ENCODE data around the gene GPRIN1. TPM values are rescaled to one million over a fixed set of nuclear protein-coding genes. Genes with fewer than 3 reads are reported as not detected.
"Not testable (repeated sequence)": the region's sequence is repeated elsewhere in the genome, so short reads cannot be mapped to it uniquely, and the experiment has no call there.

Gene GPRIN1
- total RNA-seq, 1 donor from 2014 or later, result 0.72 TPM

- DNase-seq, result no peak
Measured at GRCh38 chr5:176624938-176625337, 15.0 kb upstream of the GPRIN1 start.

GRCh38 chr5:176624142-176624541, 14.2 kb upstream of the GPRIN1 start:
- DNase-seq, result no peak

- peak; percentile 26 for DNase-seq
Measured at GRCh38 chr5:176621661-176622079, 11.7 kb upstream of the GPRIN1 start.

- no peak for DNase-seq
Measured at GRCh38 chr5:176620333-176620981, 10.5 kb upstream of the GPRIN1 start.

GRCh38 chr5:176619569-176620332, 9.8 kb upstream of the GPRIN1 start:
- no peak for DNase-seq

GRCh38 chr5:176619203-176619568, 9.2 kb upstream of the GPRIN1 start:
- DNase-seq, result peak; percentile 79

GRCh38 chr5:176618783-176619182, 8.8 kb upstream of the GPRIN1 start:
- no peak for DNase-seq

- DNase-seq, result no peak
Measured at GRCh38 chr5:176616511-176616910, 6.6 kb upstream of the GPRIN1 start.

GRCh38 chr5:176614805-176615478, 5.0 kb upstream of the GPRIN1 start:
- no peak for DNase-seq

GRCh38 chr5:176612855-176613254, 2.9 kb upstream of the GPRIN1 start:
- no peak for DNase-seq

GRCh38 chr5:176612008-176612407, 2.1 kb upstream of the GPRIN1 start:
- DNase-seq, result no peak

- peak; percentile 91 for DNase-seq
Measured at GRCh38 chr5:176611435-176611834, 1.5 kb upstream of the GPRIN1 start.

GRCh38 chr5:176610435-176610773, 448 bp upstream of the GPRIN1 start:
- no peak for DNase-seq

GRCh38 chr5:176608937-176609723, 826 bp downstream of the GPRIN1 start:
- DNase-seq, result no peak

- DNase-seq, result no peak
Measured at GRCh38 chr5:176608142-176608705, 1.7 kb downstream of the GPRIN1 start.

- no peak for DNase-seq
Measured at GRCh38 chr5:176606875-176607274, 3.1 kb downstream of the GPRIN1 start.

GRCh38 chr5:176606032-176606431, 3.9 kb downstream of the GPRIN1 start:
- DNase-seq, result no peak

GRCh38 chr5:176603091-176603490, 6.9 kb downstream of the GPRIN1 start:
- no peak for DNase-seq

- DNase-seq, result no peak
Measured at GRCh38 chr5:176601901-176602482, 8.0 kb downstream of the GPRIN1 start.

GRCh38 chr5:176599749-176600430, 10.1 kb downstream of the GPRIN1 start:
- not testable (repeated sequence) for DNase-seq

Measured in tongue (tissue), 2 donors.